Stimulated activated CD8-positive, alpha-beta memory T cell treated with anti-CD3 and anti-CD28 coated beads, Interleukin-7, amount 100 ng/mL, for 24 hours (primary cell): ENCODE results near the gene KYAT1.
A peak's percentile ranks its signal among the peaks of the same experiment; 100 is the strongest.
"Not testable (repeated sequence)": the region's sequence is repeated elsewhere in the genome, so short reads cannot be mapped to it uniquely, and the experiment has no call there.

Source experiments
- DNase-seq: peaks from one replicate; pipeline ENCODE4 v3.0.0-alpha.2; 2020; ENCODE audit warnings: low read depth

KYAT1 gene

GRCh38 chr9:128885376-128885775 lies 3.6 kb upstream of the KYAT1 start:
- DNase-seq: no peak

GRCh38 chr9:128884164-128884563 lies 2.4 kb upstream of the KYAT1 start:
- DNase-seq: no peak

GRCh38 chr9:128882677-128883603 lies 1.2 kb upstream of the KYAT1 start:
- DNase-seq: no peak

GRCh38 chr9:128877852-128878251 lies 3.9 kb downstream of the KYAT1 start:
- DNase-seq: no peak

GRCh38 chr9:128870941-128871265 lies 10.8 kb downstream of the KYAT1 start:
- DNase-seq: not testable (repeated sequence)

GRCh38 chr9:128870128-128870940 lies 11.4 kb downstream of the KYAT1 start:
- no peak for DNase-seq

- DNase-seq: peak; percentile 78
Observed at GRCh38 chr9:128863647-128864046, 18.1 kb downstream of the KYAT1 start.

- no peak for DNase-seq
Observed at GRCh38 chr9:128862401-128862851, 19.3 kb downstream of the KYAT1 start.

GRCh38 chr9:128861501-128861900 lies 20.2 kb downstream of the KYAT1 start:
- DNase-seq: no peak

GRCh38 chr9:128860937-128861336 lies 20.8 kb downstream of the KYAT1 start:
- DNase-seq: no peak

GRCh38 chr9:128858476-128858875 lies 23.3 kb downstream of the KYAT1 start:
- DNase-seq: not testable (repeated sequence)

- DNase-seq: not testable (repeated sequence)
Observed at GRCh38 chr9:128854454-128854853, 27.3 kb downstream of the KYAT1 start.

GRCh38 chr9:128852646-128853045 lies 29.1 kb downstream of the KYAT1 start:
- not testable (repeated sequence) for DNase-seq

- not testable (repeated sequence) for DNase-seq
Observed at GRCh38 chr9:128851779-128852600, 29.8 kb downstream of the KYAT1 start.

GRCh38 chr9:128851024-128851423 lies 30.7 kb downstream of the KYAT1 start:
- not testable (repeated sequence) for DNase-seq

GRCh38 chr9:128847803-128848202 lies 33.9 kb downstream of the KYAT1 start:
- DNase-seq: no peak

GRCh38 chr9:128846680-128847030 lies 35.1 kb downstream of the KYAT1 start:
- DNase-seq: no peak

- no peak for DNase-seq
Observed at GRCh38 chr9:128845186-128845931, 36.4 kb downstream of the KYAT1 start.

GRCh38 chr9:128843171-128843570 lies 38.6 kb downstream of the KYAT1 start:
- not testable (repeated sequence) for DNase-seq

- no peak for DNase-seq
Observed at GRCh38 chr9:128841694-128842492, 39.9 kb downstream of the KYAT1 start.

- DNase-seq: no peak
Observed at GRCh38 chr9:128840524-128840923, 41.2 kb downstream of the KYAT1 start.
